BLaER1 (cell line): ENCODE measurements around the gene SERPIND1.
"Not testable (repeated sequence)": the region's sequence is repeated elsewhere in the genome, so short reads cannot be mapped to it uniquely, and the experiment has no call there.

ENCODE experiments used
- H3K27ac ChIP-seq: shearing (Covaris generic); formaldehyde crosslinking; 2 replicates; pipeline ENCODE4 v1.8.1; 2022
- H3K27me3 ChIP-seq: shearing (Covaris generic); formaldehyde crosslinking; 2 replicates; pipeline ENCODE4 v1.8.1; 2022
- H3K36me3 ChIP-seq: shearing (Covaris generic); formaldehyde crosslinking; 2 replicates; pipeline ENCODE4 v1.8.1; 2022
- H3K4me1 ChIP-seq: shearing (Covaris generic); formaldehyde crosslinking; 2 replicates; pipeline ENCODE4 v1.8.1; 2022
- H3K4me2 ChIP-seq: shearing (Covaris generic); formaldehyde crosslinking; 2 replicates; pipeline ENCODE4 v1.8.1; 2022
- H3K4me3 ChIP-seq: shearing (Covaris generic); formaldehyde crosslinking; 2 replicates; pipeline ENCODE4 v1.8.1; 2022
- H3K9ac ChIP-seq: shearing (Covaris generic); formaldehyde crosslinking; 2 replicates; pipeline ENCODE4 v1.8.1; 2022
- H3K9me3 ChIP-seq: shearing (Covaris generic); formaldehyde crosslinking; 2 replicates; pipeline ENCODE4 v1.8.1; 2022
- H4K20me1 ChIP-seq: shearing (Covaris generic); formaldehyde crosslinking; 2 replicates; pipeline ENCODE4 v1.8.1; 2022
- Cebpa-rat ChIP-seq: shearing (Covaris generic); IDR thresholded peaks from 2 replicates; pipeline ENCODE4 v1.8.1; 2022

SERPIND1 gene

GRCh38 chr22:20760084-20760483, 13.8 kb upstream of the SERPIND1 start:
- Histone ChIP-seq H3K4me2 (no peak overlapping the region), H3K9ac (no peak overlapping the region), H3K9me3 (no peaks in the 10 kb centered on the region), H3K36me3 (peaks cover 91% of the 10 kb centered on the region), H3K27me3 (no peaks in the 10 kb centered on the region), H3K4me3 (no peak overlapping the region), H3K27ac (no peak overlapping the region), H3K4me1 (no peaks in the 10 kb centered on the region), H4K20me1 (no peaks in the 10 kb centered on the region)
- TF ChIP-seq Cebpa-rat: no peak

DNA sequence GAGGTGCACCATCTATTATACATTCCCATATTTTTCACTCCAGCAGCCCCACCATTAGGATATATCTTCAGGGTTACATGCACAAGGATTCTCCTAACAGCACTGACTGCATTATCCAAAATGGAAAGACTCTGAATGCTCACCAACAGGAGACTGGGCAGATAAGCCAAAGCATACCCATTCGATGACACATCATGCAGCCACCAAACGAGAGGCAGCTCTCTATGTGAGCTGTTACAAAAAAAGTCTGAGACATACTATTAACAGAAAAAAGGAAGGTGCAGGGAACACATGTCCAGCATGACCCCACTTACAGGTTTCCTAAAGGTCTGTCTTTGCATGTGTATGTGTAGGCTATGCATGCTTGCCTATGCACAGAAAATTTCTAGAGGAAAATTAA, 12.4 kb upstream of the SERPIND1 start:
- no peak overlapping the region for H3K4me3 ChIP-seq
- no peak for TF ChIP-seq Cebpa-rat
- no peaks in the 10 kb centered on the region for H4K20me1 ChIP-seq
- no peak overlapping the region for H3K9ac ChIP-seq
- no peak overlapping the region for H3K4me2 ChIP-seq
- H3K4me1 ChIP-seq: no peaks in the 10 kb centered on the region
- no peaks in the 10 kb centered on the region for H3K9me3 ChIP-seq
- H3K36me3 ChIP-seq: peaks cover 89% of the 10 kb centered on the region
- no peaks in the 10 kb centered on the region for H3K27me3 ChIP-seq
- no peak overlapping the region for H3K27ac ChIP-seq

DNA sequence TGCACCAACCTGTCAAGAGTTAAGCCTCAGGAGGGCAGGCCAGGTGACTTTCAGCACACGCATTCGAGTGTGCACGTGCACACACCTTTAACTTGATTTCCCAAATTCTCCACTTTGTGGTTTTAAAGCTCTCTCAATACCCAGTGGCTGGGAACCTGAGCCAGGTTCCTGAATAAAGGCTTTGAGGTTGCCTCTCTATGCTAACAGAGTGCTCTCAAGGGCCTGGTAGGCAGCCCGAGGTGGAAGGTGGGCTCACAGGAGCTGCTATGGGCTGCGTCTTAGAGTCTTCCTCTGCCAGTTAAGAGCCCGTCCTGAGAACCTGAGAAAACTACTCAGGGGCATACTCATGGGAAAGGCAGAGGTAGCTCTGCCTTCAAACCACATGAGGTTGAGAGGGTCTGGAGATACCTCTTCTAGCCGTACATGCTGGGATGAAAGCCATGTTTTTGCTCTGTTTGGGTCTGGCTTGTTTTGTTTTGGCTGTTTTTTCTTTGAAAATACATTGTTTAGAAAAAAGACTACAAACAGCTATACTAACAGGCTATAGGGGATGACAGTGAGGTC, 11.6 kb upstream of the SERPIND1 start:
- no peak for TF ChIP-seq Cebpa-rat
- H3K27ac ChIP-seq: no peak overlapping the region
- H3K9me3 ChIP-seq: no peaks in the 10 kb centered on the region
- no peaks in the 10 kb centered on the region for H3K4me1 ChIP-seq
- no peaks in the 10 kb centered on the region for H4K20me1 ChIP-seq
- no peaks in the 10 kb centered on the region for H3K27me3 ChIP-seq
- no peak overlapping the region for H3K4me3 ChIP-seq
- H3K4me2 ChIP-seq: no peak overlapping the region
- no peak overlapping the region for H3K9ac ChIP-seq
- H3K36me3 ChIP-seq: peaks cover 85% of the 10 kb centered on the region

GRCh38 chr22:20763630-20764470, 10.1 kb upstream of the SERPIND1 start:
- Histone ChIP-seq H3K36me3 (peaks cover 82% of the 10 kb centered on the region), H3K9me3 (no peaks in the 10 kb centered on the region), H3K4me3 (no peak overlapping the region), H3K4me1 (peaks cover 6% of the 10 kb centered on the region), H3K4me2 (no peak overlapping the region), H4K20me1 (no peaks in the 10 kb centered on the region), H3K27ac (no peak overlapping the region), H3K9ac (no peak overlapping the region), H3K27me3 (no peaks in the 10 kb centered on the region)
- no peak for TF ChIP-seq Cebpa-rat

- H3K9ac ChIP-seq: no peak overlapping the region
- H3K36me3 ChIP-seq: peaks cover 76% of the 10 kb centered on the region
- H3K27me3 ChIP-seq: no peaks in the 10 kb centered on the region
- TF ChIP-seq Cebpa-rat: no peak
- no peak overlapping the region for H3K4me2 ChIP-seq
- no peak overlapping the region for H3K27ac ChIP-seq
- H3K4me1 ChIP-seq: peaks cover 11% of the 10 kb centered on the region
- no peaks in the 10 kb centered on the region for H3K9me3 ChIP-seq
- no peak overlapping the region for H3K4me3 ChIP-seq
- H4K20me1 ChIP-seq: no peaks in the 10 kb centered on the region
Measured at GRCh38 chr22:20764471-20764720, 9.5 kb upstream of the SERPIND1 start.

DNA sequence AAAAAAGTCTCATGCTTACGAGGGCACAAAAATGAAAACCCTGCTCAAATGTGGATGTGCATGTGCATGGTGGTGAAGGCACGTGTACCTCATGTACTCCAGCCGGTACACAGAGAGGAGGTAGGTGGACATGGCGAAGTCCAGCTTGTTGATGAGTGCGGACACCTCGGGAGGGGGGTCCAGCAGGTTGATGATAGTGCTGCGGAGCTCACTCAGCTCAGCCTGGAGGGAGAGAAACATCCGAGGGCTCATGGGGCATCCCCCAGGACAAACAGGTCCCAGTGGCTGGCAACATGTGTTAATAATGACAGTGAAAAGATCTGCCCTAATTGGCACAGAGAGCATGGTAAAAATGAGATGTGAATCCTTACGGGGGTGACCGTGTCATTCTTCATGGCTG, 9.2 kb upstream of the SERPIND1 start:
- H3K27ac ChIP-seq: no peak overlapping the region
- H3K9ac ChIP-seq: no peak overlapping the region
- H4K20me1 ChIP-seq: no peaks in the 10 kb centered on the region
- no peaks in the 10 kb centered on the region for H3K27me3 ChIP-seq
- no peak for TF ChIP-seq Cebpa-rat
- peaks cover 14% of the 10 kb centered on the region for H3K4me1 ChIP-seq
- no peak overlapping the region for H3K4me3 ChIP-seq
- H3K4me2 ChIP-seq: no peak overlapping the region
- H3K36me3 ChIP-seq: peaks cover 73% of the 10 kb centered on the region
- no peaks in the 10 kb centered on the region for H3K9me3 ChIP-seq

DNA sequence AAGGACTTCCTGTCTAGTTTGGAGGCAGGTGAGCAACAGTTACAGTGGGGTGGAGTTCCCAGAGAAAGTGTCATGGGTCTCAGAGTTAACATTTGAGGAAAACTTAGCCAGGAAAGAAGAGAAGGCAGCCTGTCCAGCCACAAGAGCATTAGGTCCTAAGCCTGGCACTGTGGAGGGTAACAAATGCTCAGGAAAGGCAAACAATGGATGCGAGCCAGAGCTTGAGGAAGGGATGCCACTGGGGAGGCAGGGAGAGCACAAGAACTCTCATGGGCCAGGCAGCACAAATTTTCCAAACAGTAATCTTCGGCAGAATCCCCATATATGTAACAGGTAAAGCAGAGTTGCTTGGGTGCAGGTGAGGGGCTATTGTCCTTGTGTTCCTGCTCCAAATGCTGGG, 8.0 kb upstream of the SERPIND1 start:
- peaks cover 23% of the 10 kb centered on the region for H3K4me1 ChIP-seq
- TF ChIP-seq Cebpa-rat: no peak
- peaks cover 67% of the 10 kb centered on the region for H3K36me3 ChIP-seq
- no peak overlapping the region for H3K9ac ChIP-seq
- no peak overlapping the region for H3K27ac ChIP-seq
- H3K27me3 ChIP-seq: no peaks in the 10 kb centered on the region
- H4K20me1 ChIP-seq: no peaks in the 10 kb centered on the region
- no peak overlapping the region for H3K4me3 ChIP-seq
- no peaks in the 10 kb centered on the region for H3K9me3 ChIP-seq
- no peak overlapping the region for H3K4me2 ChIP-seq

GRCh38 chr22:20766530-20766929, 7.4 kb upstream of the SERPIND1 start:
- no peak overlapping the region for H3K27ac ChIP-seq
- H3K36me3 ChIP-seq: peaks cover 65% of the 10 kb centered on the region
- no peak overlapping the region for H3K4me2 ChIP-seq
- no peaks in the 10 kb centered on the region for H4K20me1 ChIP-seq
- H3K9me3 ChIP-seq: no peaks in the 10 kb centered on the region
- no peak for TF ChIP-seq Cebpa-rat
- no peak overlapping the region for H3K4me3 ChIP-seq
- no peak overlapping the region for H3K9ac ChIP-seq
- peaks cover 23% of the 10 kb centered on the region for H3K4me1 ChIP-seq
- H3K27me3 ChIP-seq: no peaks in the 10 kb centered on the region

GRCh38 chr22:20769496-20769826, 4.5 kb upstream of the SERPIND1 start:
- H3K27ac ChIP-seq: peak overlapping the region; percentile 51
- H3K4me3 ChIP-seq, H3K9me3 ChIP-seq, H3K27me3 ChIP-seq, H3K9ac ChIP-seq, H4K20me1 ChIP-seq: not testable (repeated sequence)
- H3K4me2 ChIP-seq: peak overlapping the region; percentile 38
- peaks cover 41% of the 10 kb centered on the region for H3K36me3 ChIP-seq
- TF ChIP-seq Cebpa-rat: peak; percentile 85
- peaks cover 40% of the 10 kb centered on the region for H3K4me1 ChIP-seq

GRCh38 chr22:20771918-20772625, 1.8 kb upstream of the SERPIND1 start:
- no peak overlapping the region for H3K27ac ChIP-seq
- H3K9me3 ChIP-seq: no peaks in the 10 kb centered on the region
- no peaks in the 10 kb centered on the region for H3K27me3 ChIP-seq
- no peak overlapping the region for H3K9ac ChIP-seq
- H3K4me2 ChIP-seq: no peak overlapping the region
- H4K20me1 ChIP-seq: no peaks in the 10 kb centered on the region
- no peak for TF ChIP-seq Cebpa-rat
- no peak overlapping the region for H3K4me3 ChIP-seq
- H3K36me3 ChIP-seq: peaks cover 20% of the 10 kb centered on the region
- peaks cover 63% of the 10 kb centered on the region for H3K4me1 ChIP-seq
